SK-N-SH (cell line): ENCODE data around the gene RETSAT. TPM values are rescaled to one million over a fixed set of nuclear protein-coding genes. Genes with fewer than 3 reads are reported as not detected.

Experiments
- CTCF ChIA-PET: fragments of 300-600, 350-600 bp; formaldehyde crosslinking; extraction: SDS; loops from one replicate; lab custom pipeline; 2021; lab: Yijun Ruan, JAX
- POLR2A ChIA-PET: fragments of 350-600 bp; sonication (Branson Sonifier 250); formaldehyde crosslinking; extraction: SDS; loops from one replicate; lab custom pipeline; 2020; ENCODE audit warnings: antibody characterized with exemption, inconsistent platforms; lab: Yijun Ruan, JAX
- DNase-seq: peaks from one replicate; pipeline ENCODE4 v3.0.0; 2012
- H2AFZ ChIP-seq: fragments of 200-600 bp; sonication (generic); 2 replicates; pipeline ENCODE4 v1.8.1; 2016; ENCODE audit warnings: antibody characterized with exemption, mild to moderate bottlenecking, low read depth
- H3F3A ChIP-seq: fragments of 200-600 bp; sonication (generic); replicated peaks from 2 replicates; pipeline ENCODE3; 2016; ENCODE audit warnings: antibody characterized with exemption, mild to moderate bottlenecking; ENCODE audit not compliant: insufficient read depth
- H3K27ac ChIP-seq, 2 experiments: fragments of 200-500 bp in 1 of 2; fragments of 200-600 bp in 1 of 2; sonication (Bioruptor generic) in 1 of 2; sonication (generic), shearing (Covaris generic) in 1 of 2; 2 replicates each; pipeline versions ENCODE4 v1.5.1 to v1.6.1; 2014 to 2016; ENCODE audit warnings: low read depth in 2 of 2, inconsistent platforms in 1 of 2, low read length in 1 of 2, mild to moderate bottlenecking in 1 of 2, mixed read lengths in 1 of 2
- H3K27me3 ChIP-seq: fragments of 200-600 bp; sonication (generic), shearing (Covaris generic); 2 replicates; pipeline ENCODE4 v1.6.1; 2016; ENCODE audit warnings: mixed run types; ENCODE audit not compliant: insufficient read depth
- H3K36me3 ChIP-seq, 2 experiments: fragments of 200-500 bp in 1 of 2; fragments of 200-600 bp in 1 of 2; sonication (Bioruptor generic) in 1 of 2; sonication (generic) in 1 of 2; replicated peaks in 1 of 2; 2 replicates each; pipeline versions ENCODE3 to v1.5.1; 2014 to 2016; ENCODE audit warnings: low read length in 1 of 2, mild to moderate bottlenecking in 1 of 2; ENCODE audit not compliant: insufficient read depth in 2 of 2, control insufficient read depth in 1 of 2
- H3K4me1 ChIP-seq, 2 experiments: fragments of 200-500 bp in 1 of 2; fragments of 200-600 bp in 1 of 2; sonication (Bioruptor generic) in 1 of 2; sonication (generic), shearing (Covaris generic) in 1 of 2; 2 replicates each; pipeline versions ENCODE4 v1.5.1 to v1.6.1; 2014 to 2016; ENCODE audit warnings: low read depth in 1 of 2, low read length in 1 of 2, mixed run types in 1 of 2; ENCODE audit not compliant: insufficient read depth in 2 of 2, control insufficient read depth in 1 of 2
- H3K4me2 ChIP-seq: fragments of 200-600 bp; sonication (generic), shearing (Covaris generic); 2 replicates; pipeline ENCODE4 v1.6.1; 2017; ENCODE audit warnings: mixed run types
- H3K4me3 ChIP-seq, 2 experiments: fragments of 200-500 bp in 1 of 2; fragments of 200-600 bp in 1 of 2; sonication (Bioruptor generic) in 1 of 2; sonication (generic), shearing (Covaris generic) in 1 of 2; 2 replicates each; pipeline versions ENCODE4 v1.5.1 to v1.8.1; 2014 to 2016; ENCODE audit warnings: low read depth in 2 of 2, inconsistent platforms in 1 of 2, low read length in 1 of 2, mild to moderate bottlenecking in 1 of 2, mixed read lengths in 1 of 2, moderate library complexity in 1 of 2
- H3K79me2 ChIP-seq: fragments of 200-600 bp; sonication (generic); 2 replicates; pipeline ENCODE4 v1.8.1; 2017; ENCODE audit warnings: mild to moderate bottlenecking; ENCODE audit not compliant: insufficient read depth
- H3K9ac ChIP-seq: fragments of 200-600 bp; sonication (generic); 2 replicates; pipeline ENCODE4 v1.6.1; 2017; ENCODE audit warnings: mixed run types
- H3K9me2 ChIP-seq: fragments of 200-600 bp; sonication (generic); 2 replicates; pipeline ENCODE4 v1.6.1; 2017; ENCODE audit warnings: mixed run types
- H3K9me3 ChIP-seq: fragments of 200-600 bp; sonication (generic); 2 replicates; pipeline ENCODE4 v1.6.1; 2017; ENCODE audit warnings: mixed run types, mild to moderate bottlenecking, moderate library complexity
- H4K20me1 ChIP-seq: fragments of 200-600 bp; sonication (generic); 2 replicates; pipeline ENCODE4 v1.6.1; 2017; ENCODE audit warnings: mild to moderate bottlenecking, mixed run types; ENCODE audit not compliant: insufficient read depth
- CHD2 ChIP-seq: fragments of 150-350 bp; IDR thresholded peaks from 2 replicates; pipeline ENCODE4 v1.6.1; 2018; ENCODE audit warnings: low read length; ENCODE audit not compliant: partially characterized antibody
- CTCF ChIP-seq: fragments of 200-600 bp; sonication (generic); IDR thresholded peaks from 2 replicates; pipeline ENCODE4 v1.6.1; 2017; ENCODE audit warnings: antibody characterized with exemption, mild to moderate bottlenecking, moderate library complexity
- ELF1 ChIP-seq: IDR thresholded peaks from 2 replicates; pipeline ENCODE4 v1.4.0; 2012
- FOSL2 ChIP-seq: IDR thresholded peaks from 2 replicates; pipeline ENCODE4 v1.4.0; 2012; ENCODE audit warnings: low read depth, mild to moderate bottlenecking, moderate library complexity, borderline replicate concordance
- GABPA ChIP-seq: IDR thresholded peaks from 2 replicates; pipeline ENCODE4 v1.4.0; 2012; ENCODE audit warnings: low read depth, mild to moderate bottlenecking
- IRF3 ChIP-seq: fragments of 150-350 bp; IDR thresholded peaks from 2 replicates; pipeline ENCODE4 v1.6.1; 2016; ENCODE audit warnings: mild to moderate bottlenecking, low read depth, low read length
- JUND ChIP-seq: IDR thresholded peaks from 2 replicates; pipeline ENCODE4 v1.4.0; 2012
- MXI1 ChIP-seq: IDR thresholded peaks from 2 replicates; pipeline ENCODE4 v1.6.1; 2012; ENCODE audit warnings: mild to moderate bottlenecking, low read depth, low read length, improper control_type of control experiment
- NFIC ChIP-seq: IDR thresholded peaks from 2 replicates; pipeline ENCODE4 v1.4.0; 2012; ENCODE audit warnings: borderline replicate concordance
- POLR2AphosphoS5 ChIP-seq: IDR thresholded peaks from 2 replicates; pipeline ENCODE4 v1.6.1; 2012; ENCODE audit warnings: low read depth, low read length
- RAD21 ChIP-seq: IDR thresholded peaks from 2 replicates; pipeline ENCODE4 v1.6.1; 2012; ENCODE audit warnings: mild to moderate bottlenecking, low read length
- REST ChIP-seq: IDR thresholded peaks from 2 replicates; pipeline ENCODE4 v1.6.1; 2012; ENCODE audit warnings: mild to moderate bottlenecking, low read depth, low read length, moderate library complexity
- RFX5 ChIP-seq: IDR thresholded peaks from 2 replicates; pipeline ENCODE4 v1.6.1; 2012; ENCODE audit warnings: mild to moderate bottlenecking, improper control_type of control experiment, low read length
- SIN3A ChIP-seq: IDR thresholded peaks from 2 replicates; pipeline ENCODE4 v1.6.1; 2012; ENCODE audit warnings: low read depth, mild to moderate bottlenecking, low read length, moderate library complexity, borderline replicate concordance
- SMC3 ChIP-seq: IDR thresholded peaks from 2 replicates; pipeline ENCODE4 v1.6.1; 2012; ENCODE audit warnings: low read depth, low read length, improper control_type of control experiment
- TEAD4 ChIP-seq: IDR thresholded peaks from 2 replicates; pipeline ENCODE4 v1.4.0; 2012; ENCODE audit warnings: mild to moderate bottlenecking, borderline replicate concordance; ENCODE audit not compliant: insufficient read depth
- YY1 ChIP-seq: IDR thresholded peaks from 2 replicates; pipeline ENCODE4 v1.4.0; 2012; ENCODE audit warnings: low read depth, mild to moderate bottlenecking
- WGBS: methylation state at CpG from one replicate; pipeline ENCODE4 v1.1.6; 2017; ENCODE audit warnings: low lambda C conversion rate; 5-methylcytosine and 5-hydroxymethylcytosine counted together
- polyA plus RNA-seq, 3 experiments: library from polyadenylated mRNA; depleted of rRNA; stranded (reverse); fragments of >200 nt; gene quantifications; 2 replicates each; pipeline ENCODE4 v1.2.3, GENCODE V29; 2012

The RETSAT gene
- polyA plus RNA-seq, 1 of the 3 experiments (the other 2 are of a cell fraction), result 28.0 TPM

- WGBS, result 83% methylated on average over 3 of the region's 3 CpGs
- DNase-seq, result no peak
- Histone ChIP-seq H2AFZ (no peak overlapping the region), H3K36me3 (peaks cover 18 to 24% of the 10 kb centered on the region in 2 experiments), H3K79me2 (peaks cover 53% of the 10 kb centered on the region), H3K27ac (no peak overlapping the region)
- no peak for TF ChIP-seq YY1
- TF ChIP-seq POLR2AphosphoS5, result no peak
- no peak for TF ChIP-seq RFX5
- TF ChIP-seq RAD21, result no peak
- no peak for TF ChIP-seq REST
- no peak for TF ChIP-seq SIN3A
- no peak for TF ChIP-seq ELF1
- no peak for TF ChIP-seq TEAD4
- no peak for TF ChIP-seq GABPA
- TF ChIP-seq CTCF, result no peak
- no peak for TF ChIP-seq SMC3
- no peak for TF ChIP-seq JUND
- TF ChIP-seq IRF3, result no peak
- no peak for TF ChIP-seq CHD2
- no peak for TF ChIP-seq NFIC
- no peak for TF ChIP-seq FOSL2
- TF ChIP-seq MXI1, result no peak
- TF ChIP-seq, all 33 proteins: peak for 0
- CTCF ChIA-PET, result interaction anchor here (1.2 to 1.4 kb wide), 2 partner anchors 16 to 194 kb away, joined by 4 read pairs; no protein-coding TSS in a partner anchor
- H3K9ac ChIP-seq, result no peak overlapping the region
- H3K27me3 ChIP-seq, result no peaks in the 10 kb centered on the region
- H3K4me1 ChIP-seq, result peaks cover 5 to 10% of the 10 kb centered on the region in 2 experiments; a peak in 2 of 4 replicates
- H3K9me3 ChIP-seq, result no peaks in the 10 kb centered on the region
- POLR2A ChIA-PET, result no interaction called here
- no peak overlapping the region for H3K4me2 ChIP-seq
- no peak overlapping the region for H3K4me3 ChIP-seq
- no peaks in the 10 kb centered on the region for H3F3A ChIP-seq
- no peaks in the 10 kb centered on the region for H4K20me1 ChIP-seq
- H3K9me2 ChIP-seq, result no peaks in the 10 kb centered on the region
Observed at GRCh38 chr2:85357736-85358135, 3.4 kb upstream of the RETSAT start.
